CD4-positive, alpha-beta T cell (primary cell): Measurements from ENCODE around the gene MFAP4. TPM values are rescaled to one million over a fixed set of nuclear protein-coding genes. Genes with fewer than 3 reads are reported as not detected.
A peak's percentile ranks its signal among the peaks of the same experiment; 100 is the strongest.

ENCODE experiments used
- ATAC-seq: fragments of 200-7000 bp; cut with Tn5 transposase; one replicate; pipeline ENCODE4 v1.10.0; 2022; ENCODE audit warnings: mild to moderate bottlenecking; ENCODE audit not compliant: poor library complexity
- CTCF ChIA-PET: fragments of 350-600 bp; sonication (Branson Sonifier 250); formaldehyde crosslinking; loops from one replicate; lab custom pipeline; 2021; ENCODE audit warnings: antibody characterized with exemption, inconsistent platforms; lab: Charles Lee
- POLR2A ChIA-PET: fragments of 350-600 bp; sonication (Branson Sonifier 250); formaldehyde crosslinking; loops from one replicate; lab custom pipeline; 2021; ENCODE audit warnings: antibody characterized with exemption, inconsistent platforms; lab: Charles Lee
- DNase-seq, 14 experiments: peaks; one replicate each; pipeline ENCODE4 v3.0.0-alpha.2; 2013 to 2020; ENCODE audit warnings: mixed read lengths in 2 of 14
- H3K27ac ChIP-seq, 2 donors: one replicate each; pipeline versions ENCODE4 v1.5.1 to v1.7.0; 2013; ENCODE audit warnings: low read length in 2 of 2, low read depth in 1 of 2, mild to moderate bottlenecking in 1 of 2
- H3K27me3 ChIP-seq, 2 experiments: 1 replicate in 1 of 2; 2 replicates in 1 of 2; pipeline versions ENCODE4 v1.6.1 to v1.7.0; 2013; ENCODE audit warnings: low read length in 2 of 2, control low read depth in 1 of 2, mild to moderate bottlenecking in 1 of 2, moderate library complexity in 1 of 2; ENCODE audit not compliant: insufficient read depth in 2 of 2, control insufficient read depth in 1 of 2
- H3K36me3 ChIP-seq: one replicate; pipeline ENCODE4 v1.6.1; 2013; ENCODE audit warnings: low read length, control low read depth; ENCODE audit not compliant: insufficient read depth
- H3K4me1 ChIP-seq: one replicate; pipeline ENCODE4 v1.6.1; 2013; ENCODE audit warnings: low read length, control low read depth; ENCODE audit not compliant: insufficient read depth
- H3K4me3 ChIP-seq: one replicate; pipeline ENCODE4 v1.5.1; 2013; ENCODE audit warnings: mild to moderate bottlenecking, low read length, moderate library complexity
- H3K9me3 ChIP-seq, 2 experiments: 1 replicate in 1 of 2; 2 replicates in 1 of 2; pipeline versions ENCODE4 v1.6.1 to v1.7.0; 2013; ENCODE audit warnings: low read length in 2 of 2, mild to moderate bottlenecking in 2 of 2, control low read depth in 1 of 2, moderate library complexity in 1 of 2; ENCODE audit not compliant: control insufficient read depth in 1 of 2, insufficient read depth in 1 of 2
- H3K27ac Mint-ChIP-seq: one replicate; pipeline ENCODE4 v1.8.0; 2020; ENCODE audit warnings: mixed read lengths
- H3K27me3 Mint-ChIP-seq: one replicate; pipeline ENCODE4 v1.8.0; 2021; ENCODE audit warnings: mixed read lengths
- H3K36me3 Mint-ChIP-seq: one replicate; pipeline ENCODE4 v1.8.0; 2021; ENCODE audit warnings: low read depth, mixed read lengths
- H3K4me1 Mint-ChIP-seq: one replicate; pipeline ENCODE4 v1.8.0; 2021; ENCODE audit warnings: low read depth, mixed read lengths
- H3K4me3 Mint-ChIP-seq: one replicate; pipeline ENCODE4 v1.8.0; 2020; ENCODE audit warnings: mild to moderate bottlenecking, mixed read lengths
- H3K9me3 Mint-ChIP-seq: one replicate; pipeline ENCODE4 v1.8.0; 2020; ENCODE audit warnings: mixed read lengths
- intact Hi-C, 2 experiments: fragments of 100-400 bp; cut with DNase I in 1 of 2; cut with micrococcal nuclease in 1 of 2; formaldehyde crosslinking; loops; one replicate each; pipeline versions ENCODE4 v1.15.1 to v1.9.0; 2023 to 2025; cut with DNase I, micrococcal nuclease
- total RNA-seq, 174 experiments: library from RNA in 2 of 174; stranded (reverse) in 2 of 174; gene quantifications; one replicate each; pipeline ENCODE4 v1.2.3 and lab custom pipeline; 2021 to 2026
- TF ChIP-seq, protein P1 (sequence below): fragments of 200-600 bp; IDR thresholded peaks from one replicate; pipeline ENCODE4 v1.8.0; 2022; ENCODE audit warnings: antibody characterized with exemption, mild to moderate bottlenecking

MFAP4 gene
- total RNA-seq, 2 experiments from 2014 or later = not detected

DNA sequence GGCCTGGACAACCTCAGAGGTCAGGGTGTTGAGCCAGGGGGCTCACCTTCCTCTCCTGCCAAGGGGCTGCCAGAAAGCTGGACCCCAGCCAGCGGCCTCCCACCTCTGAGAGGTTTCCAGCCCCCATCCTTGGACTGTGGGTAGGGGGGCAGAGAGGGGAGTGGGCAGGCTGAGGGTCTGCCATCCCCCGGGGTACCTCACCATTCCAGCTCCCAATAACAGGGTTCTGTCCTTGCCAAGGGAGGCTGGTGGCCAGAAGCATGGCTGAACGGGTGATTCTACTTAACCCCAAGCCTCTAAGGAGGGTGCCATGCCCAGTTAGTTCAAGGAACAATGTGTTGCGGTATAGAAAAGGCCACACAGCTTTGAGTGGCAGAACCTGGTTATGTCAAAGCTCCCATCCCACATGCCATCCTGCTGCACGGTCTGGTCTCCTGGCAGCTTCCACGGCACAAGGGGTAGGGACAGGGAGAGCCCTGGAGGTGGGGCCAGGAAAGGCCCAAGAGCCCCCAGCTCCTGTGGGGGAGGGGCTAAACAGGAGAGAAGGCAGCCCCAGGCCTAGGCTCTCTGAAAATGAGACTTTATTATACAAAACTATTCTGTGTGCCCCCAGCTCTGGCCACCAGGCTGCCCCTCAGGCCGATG lies 44.3 kb downstream of the MFAP4 start:
- no peak overlapping the region for H3K4me3 Mint-ChIP-seq
- ChIA-PET POLR2A (no interaction called here), CTCF (no interaction called here)
- no peak overlapping the region for H3K27ac Mint-ChIP-seq
- intact Hi-C loops = no loop called here
- DNase-seq (peak in 1 of 14 experiments; percentile 7), ATAC-seq (no peak)
- H3K4me1 ChIP-seq = no peaks in the 10 kb centered on the region
- TF ChIP-seq, protein P1, sequence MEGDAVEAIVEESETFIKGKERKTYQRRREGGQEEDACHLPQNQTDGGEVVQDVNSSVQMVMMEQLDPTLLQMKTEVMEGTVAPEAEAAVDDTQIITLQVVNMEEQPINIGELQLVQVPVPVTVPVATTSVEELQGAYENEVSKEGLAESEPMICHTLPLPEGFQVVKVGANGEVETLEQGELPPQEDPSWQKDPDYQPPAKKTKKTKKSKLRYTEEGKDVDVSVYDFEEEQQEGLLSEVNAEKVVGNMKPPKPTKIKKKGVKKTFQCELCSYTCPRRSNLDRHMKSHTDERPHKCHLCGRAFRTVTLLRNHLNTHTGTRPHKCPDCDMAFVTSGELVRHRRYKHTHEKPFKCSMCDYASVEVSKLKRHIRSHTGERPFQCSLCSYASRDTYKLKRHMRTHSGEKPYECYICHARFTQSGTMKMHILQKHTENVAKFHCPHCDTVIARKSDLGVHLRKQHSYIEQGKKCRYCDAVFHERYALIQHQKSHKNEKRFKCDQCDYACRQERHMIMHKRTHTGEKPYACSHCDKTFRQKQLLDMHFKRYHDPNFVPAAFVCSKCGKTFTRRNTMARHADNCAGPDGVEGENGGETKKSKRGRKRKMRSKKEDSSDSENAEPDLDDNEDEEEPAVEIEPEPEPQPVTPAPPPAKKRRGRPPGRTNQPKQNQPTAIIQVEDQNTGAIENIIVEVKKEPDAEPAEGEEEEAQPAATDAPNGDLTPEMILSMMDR = no peak
- no peaks in the 10 kb centered on the region for H3K9me3 Mint-ChIP-seq
- H3K4me3 ChIP-seq = no peak overlapping the region
- no peaks in the 10 kb centered on the region for H3K9me3 ChIP-seq
- no peaks in the 10 kb centered on the region for H3K36me3 Mint-ChIP-seq
- no peaks in the 10 kb centered on the region for H3K4me1 Mint-ChIP-seq
- H3K27me3 Mint-ChIP-seq = peaks cover 31% of the 10 kb centered on the region
- H3K36me3 ChIP-seq = no peaks in the 10 kb centered on the region
- H3K27me3 ChIP-seq = peaks cover 0 to 3% of the 10 kb centered on the region in 2 experiments
- no peak overlapping the region for H3K27ac ChIP-seq

DNA sequence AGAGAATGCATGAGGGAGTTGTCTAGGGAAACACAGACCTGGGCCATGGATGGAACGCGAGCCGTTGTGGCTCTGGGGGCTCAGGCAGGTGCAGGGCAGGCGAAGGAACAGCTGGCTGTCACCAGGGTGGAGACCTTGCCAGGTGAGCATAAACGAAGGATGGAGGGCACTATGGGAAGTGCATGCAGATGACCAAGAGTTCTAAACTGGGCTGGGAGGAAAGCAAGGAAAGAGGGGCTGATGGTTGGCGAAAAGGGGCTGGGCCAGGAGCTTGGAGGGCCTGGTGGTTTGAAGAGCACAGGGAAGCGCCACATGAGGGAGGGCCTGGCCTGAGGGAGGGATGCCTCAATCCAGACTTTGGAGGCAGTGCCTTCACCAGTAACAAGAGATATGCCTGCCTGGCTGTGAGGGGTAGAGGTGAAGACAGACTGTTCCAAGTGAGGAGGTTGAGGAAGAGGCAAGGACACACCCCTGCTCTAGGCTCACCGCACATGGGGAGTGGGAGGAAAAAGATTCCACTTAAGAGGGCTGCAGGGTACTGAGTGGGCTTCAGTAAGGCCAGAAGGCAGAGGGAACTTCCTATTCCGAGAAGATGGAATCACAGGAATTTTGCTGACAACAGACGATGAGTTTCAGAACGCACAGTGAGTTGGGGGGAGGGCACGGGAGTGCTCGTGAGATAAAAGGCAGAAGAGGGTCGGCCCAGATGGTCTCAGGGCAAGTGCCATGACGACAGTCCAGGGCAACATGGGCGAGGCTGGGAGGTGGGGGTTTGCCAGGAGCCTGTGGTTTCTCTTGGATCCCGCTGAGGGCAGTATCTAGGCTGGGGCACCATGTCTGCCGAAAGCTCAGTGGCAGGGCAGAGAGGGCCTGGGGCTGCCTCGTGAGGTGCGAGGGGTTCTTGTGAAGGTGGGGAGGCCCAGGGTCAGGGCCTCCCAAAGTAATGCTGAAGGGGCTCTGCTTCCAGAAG lies 45.1 kb downstream of the MFAP4 start:
- H3K4me3 ChIP-seq = no peak overlapping the region
- Mint-ChIP-seq H3K27ac (no peak overlapping the region), H3K4me1 (no peaks in the 10 kb centered on the region), H3K9me3 (no peaks in the 10 kb centered on the region), H3K36me3 (no peaks in the 10 kb centered on the region), H3K27me3 (peaks cover 37% of the 10 kb centered on the region), H3K4me3 (no peak overlapping the region)
- H3K27me3 ChIP-seq = peaks cover 4 to 7% of the 10 kb centered on the region in 2 experiments
- ATAC-seq = no peak
- no peak overlapping the region for H3K27ac ChIP-seq
- DNase-seq = peak in 1 of 14 experiments; percentile 3
- H3K36me3 ChIP-seq = no peaks in the 10 kb centered on the region
- H3K4me1 ChIP-seq = no peaks in the 10 kb centered on the region
- intact Hi-C loops = no loop called here
- ChIA-PET POLR2A (no interaction called here), CTCF (no interaction called here)
- no peaks in the 10 kb centered on the region for H3K9me3 ChIP-seq
- TF ChIP-seq, protein P1 = no peak

DNA sequence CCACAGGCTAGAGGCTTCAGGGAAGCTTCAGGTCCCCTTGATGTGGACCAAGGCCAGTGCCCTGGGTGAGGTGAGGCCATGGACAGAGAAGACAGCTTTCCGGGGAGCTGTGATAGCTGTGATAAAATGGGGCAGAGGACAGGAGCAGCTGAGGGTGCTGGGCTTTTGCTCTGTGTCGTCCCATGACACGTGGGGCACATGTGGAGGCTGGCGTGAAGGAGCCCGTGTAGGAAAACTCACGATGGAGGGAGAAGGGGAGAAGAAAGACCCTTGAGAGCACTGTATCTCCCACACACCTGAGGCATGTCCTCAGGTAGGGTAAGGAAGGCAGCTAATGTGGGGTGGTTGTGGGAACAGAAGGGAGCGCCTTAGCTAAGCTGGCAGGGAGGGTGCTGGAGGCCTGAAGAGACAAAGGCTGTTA lies 45.8 kb downstream of the MFAP4 start:
- Mint-ChIP-seq H3K27me3 (peaks cover 39% of the 10 kb centered on the region), H3K36me3 (no peaks in the 10 kb centered on the region), H3K27ac (no peak overlapping the region), H3K4me3 (no peak overlapping the region), H3K9me3 (no peaks in the 10 kb centered on the region), H3K4me1 (no peaks in the 10 kb centered on the region)
- Histone ChIP-seq H3K27me3 (peaks cover 5 to 9% of the 10 kb centered on the region in 2 experiments), H3K27ac (no peak overlapping the region), H3K36me3 (no peaks in the 10 kb centered on the region), H3K4me1 (no peaks in the 10 kb centered on the region), H3K9me3 (no peaks in the 10 kb centered on the region), H3K4me3 (no peak overlapping the region)
- intact Hi-C loops = no loop called here
- ATAC-seq = no peak
- DNase-seq = peak in 1 of 14 experiments; percentile 7
- CTCF ChIA-PET = no interaction called here
- POLR2A ChIA-PET = no interaction called here
- TF ChIP-seq, protein P1 = no peak
